Gastroesophageal sphincter (tissue), 4 donors: Measurements from ENCODE around the gene WSB2. TPM values are rescaled to one million over a fixed set of nuclear protein-coding genes. Genes with fewer than 3 reads are reported as not detected.
"Not testable (repeated sequence)": the region's sequence is repeated elsewhere in the genome, so short reads cannot be mapped to it uniquely, and the experiment has no call there.

Source experiments
- ATAC-seq: fragments of 150-250 bp; one replicate; pipeline ENCODE4 v1.9.1; 2016; ENCODE audit warnings: mild to moderate bottlenecking, moderate library complexity
- H3K27ac ChIP-seq, 4 donors: fragments of 200-600 bp; sonication (generic) in 3 of 4; 1 replicate in 3 of 4; 2 replicates in 1 of 4; pipeline ENCODE4 v1.5.1; 2016 to 2019
- H3K27me3 ChIP-seq: fragments of 200-600 bp; sonication (generic); one replicate; pipeline ENCODE4 v1.5.1; 2019
- H3K36me3 ChIP-seq, 2 donors: fragments of 200-600 bp; sonication (generic); one replicate each; pipeline ENCODE4 v1.5.1; 2019; ENCODE audit warnings: control low read depth in 1 of 2
- H3K4me1 ChIP-seq, 3 donors: fragments of 200-600 bp; sonication (generic); 1 replicate in 2 of 3; 2 replicates in 1 of 3; pipeline ENCODE4 v1.5.1; 2016 to 2019; ENCODE audit warnings: control low read depth in 2 of 3
- H3K4me3 ChIP-seq, 2 donors: fragments of 200-600 bp; sonication (generic); one replicate each; pipeline ENCODE4 v1.5.1; 2019; ENCODE audit warnings: mild to moderate bottlenecking in 1 of 2, moderate library complexity in 1 of 2
- H3K9me3 ChIP-seq, 3 donors: fragments of 200-600 bp; sonication (generic); one replicate each; pipeline ENCODE4 v1.5.1; 2017 to 2019; ENCODE audit warnings: control low read depth in 2 of 3
- EP300 ChIP-seq: sonication (generic); formaldehyde crosslinking; IDR thresholded peaks from one replicate; pipeline ENCODE4 v1.6.1; 2017; ENCODE audit warnings: antibody characterized with exemption, mild to moderate bottlenecking
- POLR2A ChIP-seq, 2 donors: fragments of 450-650 bp; IDR thresholded peaks; one replicate each; pipeline ENCODE4 v1.6.1; 2017; ENCODE audit warnings: antibody characterized with exemption in 2 of 2, mild to moderate bottlenecking in 2 of 2, moderate library complexity in 1 of 2
- POLR2AphosphoS5 ChIP-seq: sonication (generic); formaldehyde crosslinking; IDR thresholded peaks from one replicate; pipeline ENCODE4 v1.6.1; 2017; ENCODE audit warnings: antibody characterized with exemption
- WGBS, 2 donors: methylation state at CpG; one replicate each; pipeline ENCODE4 v1.1.5; 2018; ENCODE audit warnings: low coverage in 1 of 2; 5-methylcytosine and 5-hydroxymethylcytosine counted together
- total RNA-seq, 4 donors: library from RNA; depleted of rRNA; stranded (reverse); fragments of >200 nt; gene quantifications; one replicate each; pipeline ENCODE4 v1.1.0, GENCODE V29; 2016
- TF ChIP-seq, protein P1 (sequence below), 4 experiments: fragments of 200-600 bp in 2 of 4; fragments of 450-650 bp in 2 of 4; sonication (generic) in 1 of 4; IDR thresholded peaks; one replicate each; pipeline ENCODE4 v1.5.1; 2017 to 2019; ENCODE audit warnings: antibody characterized with exemption in 4 of 4, mild to moderate bottlenecking in 2 of 4, moderate library complexity in 2 of 4

Gene WSB2
- total RNA-seq, 4 donors from 2014 or later = 73.0 to 85.9 (median 81.5) TPM

DNA sequence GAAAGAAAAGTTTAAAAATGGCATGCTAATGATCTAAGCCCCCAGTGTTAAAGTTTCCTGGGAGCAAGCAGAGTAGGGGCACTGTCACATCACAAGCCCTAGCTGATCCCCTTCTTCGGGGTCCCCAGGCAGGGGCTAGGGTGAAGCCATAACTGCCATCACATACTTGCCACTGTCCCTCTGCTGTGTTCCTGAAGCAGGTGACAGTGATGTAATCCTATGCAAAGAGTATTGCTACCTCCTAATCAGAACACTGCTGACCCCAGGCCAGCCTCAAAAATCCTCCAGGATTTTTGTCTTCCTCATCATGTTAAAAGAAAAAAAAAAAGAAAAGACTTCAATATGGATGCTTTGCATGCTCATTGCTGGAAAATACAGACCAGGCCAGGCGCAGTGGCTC lies 45.7 kb downstream of the WSB2 start:
- Histone ChIP-seq H3K4me3 (no peak overlapping the region), H3K9me3 (no peaks in the 10 kb centered on the region), H3K27ac (no peak overlapping the region), H3K4me1 (peaks cover 0 to 24% (median 6%) of the 10 kb centered on the region in 3 donors), H3K27me3 (no peaks in the 10 kb centered on the region), H3K36me3 (peaks cover 0 to 17% of the 10 kb centered on the region in 2 donors)
- 86 to 94% methylated on average over 1 to 2 of the region's 2 CpGs for WGBS, 2 donors
- TF ChIP-seq POLR2A (IDR thresholded peaks at IDR 0.05) (no peak), EP300 (no peak), POLR2AphosphoS5 (no peak)
- TF ChIP-seq, protein P1, sequence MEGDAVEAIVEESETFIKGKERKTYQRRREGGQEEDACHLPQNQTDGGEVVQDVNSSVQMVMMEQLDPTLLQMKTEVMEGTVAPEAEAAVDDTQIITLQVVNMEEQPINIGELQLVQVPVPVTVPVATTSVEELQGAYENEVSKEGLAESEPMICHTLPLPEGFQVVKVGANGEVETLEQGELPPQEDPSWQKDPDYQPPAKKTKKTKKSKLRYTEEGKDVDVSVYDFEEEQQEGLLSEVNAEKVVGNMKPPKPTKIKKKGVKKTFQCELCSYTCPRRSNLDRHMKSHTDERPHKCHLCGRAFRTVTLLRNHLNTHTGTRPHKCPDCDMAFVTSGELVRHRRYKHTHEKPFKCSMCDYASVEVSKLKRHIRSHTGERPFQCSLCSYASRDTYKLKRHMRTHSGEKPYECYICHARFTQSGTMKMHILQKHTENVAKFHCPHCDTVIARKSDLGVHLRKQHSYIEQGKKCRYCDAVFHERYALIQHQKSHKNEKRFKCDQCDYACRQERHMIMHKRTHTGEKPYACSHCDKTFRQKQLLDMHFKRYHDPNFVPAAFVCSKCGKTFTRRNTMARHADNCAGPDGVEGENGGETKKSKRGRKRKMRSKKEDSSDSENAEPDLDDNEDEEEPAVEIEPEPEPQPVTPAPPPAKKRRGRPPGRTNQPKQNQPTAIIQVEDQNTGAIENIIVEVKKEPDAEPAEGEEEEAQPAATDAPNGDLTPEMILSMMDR (IDR thresholded peaks at IDR 0.05) = no peak
- no peak for ATAC-seq

GRCh38 chr12:118013283-118013682 lies 47.7 kb downstream of the WSB2 start:
- Histone ChIP-seq H3K27me3 (peaks cover 3% of the 10 kb centered on the region), H3K9me3 (no peaks in the 10 kb centered on the region), H3K36me3 (no peaks in the 10 kb centered on the region), H3K4me3 (no peak overlapping the region), H3K4me1 (peaks cover 0 to 24% (median 6%) of the 10 kb centered on the region in 3 donors), H3K27ac (no peak overlapping the region)
- TF ChIP-seq, protein P1 (IDR thresholded peaks at IDR 0.05) = no peak
- TF ChIP-seq EP300 (no peak), POLR2A (IDR thresholded peaks at IDR 0.05) (no peak), POLR2AphosphoS5 (no peak)
- 93 to 100% methylated on average over 2 to 3 of the region's 3 CpGs for WGBS, 2 donors
- ATAC-seq = no peak

- WGBS, 2 donors = 83 to 85% methylated on average over 1 to 3 of the region's 3 CpGs
- Histone ChIP-seq H3K27ac (no peak overlapping the region), H3K36me3 (no peaks in the 10 kb centered on the region), H3K9me3 (no peaks in the 10 kb centered on the region), H3K4me3 (no peak overlapping the region), H3K27me3 (peaks cover 3% of the 10 kb centered on the region), H3K4me1 (peaks cover 0 to 11% (median 0%) of the 10 kb centered on the region in 3 donors)
- TF ChIP-seq EP300 = no peak
- TF ChIP-seq, protein P1 (IDR thresholded peaks at IDR 0.05) = no peak
- TF ChIP-seq POLR2A (IDR thresholded peaks at IDR 0.05) = no peak
- no peak for TF ChIP-seq POLR2AphosphoS5
- ATAC-seq = no peak
Observed at GRCh38 chr12:118011961-118012360, 49.0 kb downstream of the WSB2 start.

GRCh38 chr12:118011377-118011776 lies 49.6 kb downstream of the WSB2 start:
- H3K27ac ChIP-seq = no peak overlapping the region
- peaks cover 0 to 8% (median 0%) of the 10 kb centered on the region in 3 donors for H3K4me1 ChIP-seq
- ATAC-seq = no peak
- peaks cover 3% of the 10 kb centered on the region for H3K27me3 ChIP-seq
- 87 to 100% methylated on average over 3 of the region's 3 CpGs for WGBS, 2 donors
- no peaks in the 10 kb centered on the region for H3K36me3 ChIP-seq
- no peaks in the 10 kb centered on the region for H3K9me3 ChIP-seq
- H3K4me3 ChIP-seq = no peak overlapping the region
- TF ChIP-seq POLR2A (IDR thresholded peaks at IDR 0.05) (no peak), EP300 (no peak), POLR2AphosphoS5 (no peak)
- TF ChIP-seq, protein P1 (IDR thresholded peaks at IDR 0.05) = no peak

GRCh38 chr12:118010903-118011302 lies 50.1 kb downstream of the WSB2 start:
- H3K27me3 ChIP-seq = peaks cover 3% of the 10 kb centered on the region
- no peaks in the 10 kb centered on the region for H3K9me3 ChIP-seq
- H3K4me3 ChIP-seq = no peak overlapping the region
- no peaks in the 10 kb centered on the region for H3K36me3 ChIP-seq
- 92 to 95% methylated on average over 2 to 3 of the region's 3 CpGs for WGBS, 2 donors
- H3K27ac ChIP-seq = no peak overlapping the region
- TF ChIP-seq POLR2AphosphoS5 (no peak), POLR2A (IDR thresholded peaks at IDR 0.05) (no peak), EP300 (no peak)
- TF ChIP-seq, protein P1 (IDR thresholded peaks at IDR 0.05) = no peak
- ATAC-seq = no peak
- peaks cover 0 to 4% (median 0%) of the 10 kb centered on the region in 3 donors for H3K4me1 ChIP-seq

- H3K4me1 ChIP-seq, ATAC-seq, H3K4me3 ChIP-seq, H3K36me3 ChIP-seq, H3K27ac ChIP-seq, H3K9me3 ChIP-seq, H3K27me3 ChIP-seq: not testable (repeated sequence)
- 53 to 67% methylated on average over 2 of the region's 2 CpGs for WGBS, 2 donors
Observed at GRCh38 chr12:117999806-118000205, 61.2 kb downstream of the WSB2 start.
